CD14-positive monocyte (primary cell): ENCODE results near the gene KRTAP3-3. TPM values are rescaled to one million over a fixed set of nuclear protein-coding genes. Genes with fewer than 3 reads are reported as not detected.
A peak's percentile ranks its signal among the peaks of the same experiment; 100 is the strongest.

Experiments
- DNase-seq, 3 donors: peaks; one replicate each; pipeline ENCODE4 v3.0.0-alpha.2; 2011 to 2022
- H2AFZ ChIP-seq: 2 replicates; pipeline ENCODE4 v1.6.0; 2012; ENCODE audit warnings: mild to moderate bottlenecking, low read depth, low read length, inconsistent platforms; ENCODE audit not compliant: insufficient read depth, poor library complexity, severe bottlenecking
- H3K27ac ChIP-seq, 2 donors: 1 replicate in 1 of 2; 2 replicates in 1 of 2; pipeline ENCODE4 v1.5.1; 2012 to 2013; ENCODE audit warnings: low read length in 2 of 2, control low read depth in 1 of 2, inconsistent platforms in 1 of 2, low read depth in 1 of 2, mild to moderate bottlenecking in 1 of 2
- H3K27me3 ChIP-seq, 2 donors: one replicate each; pipeline versions ENCODE4 v1.6.0 to v1.6.1; 2011 to 2013; ENCODE audit warnings: low read length in 2 of 2; ENCODE audit not compliant: control insufficient read depth in 2 of 2, insufficient read depth in 2 of 2
- H3K36me3 ChIP-seq, 2 donors: replicated peaks in 1 of 2; 1 replicate in 1 of 2; 2 replicates in 1 of 2; pipeline versions ENCODE4 v1.5.1 to v1.6.1; 2012 to 2013; ENCODE audit warnings: low read length in 2 of 2, control low read depth in 1 of 2, inconsistent platforms in 1 of 2, mild to moderate bottlenecking in 1 of 2; ENCODE audit not compliant: insufficient read depth in 2 of 2, control insufficient read depth in 1 of 2
- H3K4me1 ChIP-seq, 2 donors: 1 replicate in 1 of 2; 2 replicates in 1 of 2; pipeline versions ENCODE4 v1.5.1 to v1.6.1; 2012 to 2013; ENCODE audit warnings: low read length in 2 of 2, control low read depth in 1 of 2, inconsistent platforms in 1 of 2, mild to moderate bottlenecking in 1 of 2, moderate library complexity in 1 of 2; ENCODE audit not compliant: insufficient read depth in 2 of 2, control insufficient read depth in 1 of 2
- H3K4me2 ChIP-seq: replicated peaks from 2 replicates; pipeline ENCODE3; 2012; ENCODE audit warnings: low read length, moderate library complexity, mild to moderate bottlenecking; ENCODE audit not compliant: poor library complexity, severe bottlenecking; ENCODE audit errors: extremely low read depth
- H3K4me3 ChIP-seq, 3 experiments: fragments of 200-600 bp in 1 of 3; sonication (generic) in 1 of 3; replicated peaks in 1 of 3; 1 replicate in 2 of 3; 2 replicates in 1 of 3; pipeline ENCODE4 v1.5.1; 2011 to 2013; ENCODE audit warnings: low read length in 3 of 3, mild to moderate bottlenecking in 3 of 3, control low read depth in 2 of 3, low read depth in 2 of 3, inconsistent platforms in 1 of 3, moderate library complexity in 1 of 3
- H3K79me2 ChIP-seq: 2 replicates; pipeline ENCODE4 v1.6.0; 2012; ENCODE audit warnings: mild to moderate bottlenecking, control low read depth, inconsistent platforms, low read length, moderate library complexity; ENCODE audit not compliant: insufficient read depth
- H3K9ac ChIP-seq: 2 replicates; pipeline ENCODE4 v1.6.0; 2017; ENCODE audit warnings: low read length, mild to moderate bottlenecking; ENCODE audit not compliant: insufficient read depth, poor library complexity, severe bottlenecking
- H3K9me3 ChIP-seq, 2 donors: replicated peaks in 1 of 2; 1 replicate in 1 of 2; 2 replicates in 1 of 2; pipeline versions ENCODE4 v1.5.1 to v1.6.1; 2012 to 2013; ENCODE audit warnings: low read length in 2 of 2, control low read depth in 1 of 2; ENCODE audit not compliant: control insufficient read depth in 1 of 2, insufficient read depth in 1 of 2
- H4K20me1 ChIP-seq: 2 replicates; pipeline ENCODE4 v1.6.0; 2012; ENCODE audit warnings: mild to moderate bottlenecking, low read length, control low read depth, moderate library complexity; ENCODE audit not compliant: insufficient read depth
- H3K27ac Mint-ChIP-seq, 7 donors: one replicate each; pipeline ENCODE4 v1.8.0; 2020; ENCODE audit warnings: mild to moderate bottlenecking in 7 of 7, mixed read lengths in 7 of 7, moderate library complexity in 6 of 7, inconsistent platforms in 2 of 7
- H3K27me3 Mint-ChIP-seq, 3 donors: one replicate each; pipeline ENCODE4 v1.8.0; 2021 to 2022; ENCODE audit warnings: low read depth in 3 of 3, mild to moderate bottlenecking in 3 of 3, mixed read lengths in 3 of 3, moderate library complexity in 3 of 3, inconsistent platforms in 1 of 3
- H3K36me3 Mint-ChIP-seq, 2 donors: one replicate each; pipeline ENCODE4 v1.8.0; 2020; ENCODE audit warnings: mixed read lengths in 2 of 2, inconsistent platforms in 1 of 2, mild to moderate bottlenecking in 1 of 2
- H3K4me1 Mint-ChIP-seq: one replicate; pipeline ENCODE4 v1.8.0; 2020; ENCODE audit warnings: mild to moderate bottlenecking, mixed read lengths
- H3K4me3 Mint-ChIP-seq, 2 donors: one replicate each; pipeline ENCODE4 v1.8.0; 2020; ENCODE audit warnings: mild to moderate bottlenecking in 2 of 2, mixed read lengths in 2 of 2, moderate library complexity in 1 of 2
- H3K9me3 Mint-ChIP-seq, 7 donors: one replicate each; pipeline ENCODE4 v1.8.0; 2020 to 2022; ENCODE audit warnings: mixed read lengths in 7 of 7, mild to moderate bottlenecking in 6 of 7, moderate library complexity in 6 of 7, inconsistent platforms in 2 of 7
- WGBS: methylation state at CpG from one replicate; pipeline ENCODE4 v1.1.5; 2013; ENCODE audit warnings: missing lambda C conversion rate; ENCODE audit not compliant: insufficient coverage; 5-methylcytosine and 5-hydroxymethylcytosine counted together
- intact Hi-C, 2 donors: fragments of 100-400 bp; cut with micrococcal nuclease; formaldehyde crosslinking; loops; one replicate each; pipeline versions ENCODE4 v1.15.0 to v1.15.1; 2023
- polyA plus RNA-seq, 3 donors: library from polyadenylated mRNA; depleted of rRNA in 1 of 3; unstranded in 2 of 3; stranded (reverse) in 1 of 3; fragments of 300-500 nt in 2 of 3; fragments of >200 nt in 1 of 3; fragmentation: Illumina TruSeq in 2 of 3; gene quantifications; 1 replicate in 2 of 3; 2 replicates in 1 of 3; pipeline ENCODE4 v1.2.3, GENCODE V29; 2012 to 2021
- TF ChIP-seq, protein P1 (sequence below): fragments of 200-600 bp; IDR thresholded peaks from one replicate; pipeline ENCODE4 v1.8.0; 2022; ENCODE audit warnings: antibody characterized with exemption, mild to moderate bottlenecking

Gene KRTAP3-3
- polyA plus RNA-seq, 3 donors = not detected

DNA sequence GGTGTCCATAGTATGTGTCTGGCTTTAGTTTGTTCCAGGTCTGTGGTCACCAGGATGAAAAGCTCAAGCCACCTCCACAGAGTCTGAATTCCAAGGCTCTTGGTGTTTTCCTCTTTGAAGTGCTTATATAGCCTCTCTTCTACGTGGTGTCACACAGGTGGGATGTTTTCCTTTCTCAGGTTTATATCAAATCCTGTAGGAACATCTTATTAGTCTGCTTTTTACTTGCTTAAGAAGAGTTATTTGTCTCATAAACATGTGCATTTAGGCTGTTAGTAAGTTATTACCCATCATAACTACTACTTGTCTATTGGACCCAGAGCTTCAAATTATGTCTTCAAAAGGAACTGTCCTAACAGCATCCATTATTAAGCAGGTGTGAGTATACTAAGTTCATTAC is 27.1 kb downstream of the KRTAP3-3 start, which contains the start of gene KRT39:
KRT39 (minus strand) TSS at position 101 of the 400 bp plus-strand sequence; CDS start at position 9, 92 bp downstream.
- Mint-ChIP-seq H3K27ac (no peak within 1 kb of the TSS), H3K4me1 (no peaks in the 10 kb centered on the region), H3K36me3 (no peaks in the 10 kb centered on the region), H3K4me3 (no peak within 1 kb of the TSS), H3K9me3 (peaks cover 2 to 13% (median 4%) of the 10 kb centered on the region in 7 donors), H3K27me3 (peaks cover 2 to 11% (median 3%) of the 10 kb centered on the region in 3 donors)
- no peaks in the 10 kb centered on the region for H3K79me2 ChIP-seq
- no peak within 1 kb of the TSS for H3K9ac ChIP-seq
- intact Hi-C loops = no loop called here
- H3K27ac ChIP-seq = no peak within 1 kb of the TSS
- no peak within 1 kb of the TSS for H2AFZ ChIP-seq
- no peak within 1 kb of the TSS for H3K4me2 ChIP-seq
- H3K36me3 ChIP-seq = no peaks in the 10 kb centered on the region
- H3K4me3 ChIP-seq = no peak within 1 kb of the TSS
- no peaks in the 10 kb centered on the region for H3K27me3 ChIP-seq
- DNase-seq = no peak
- peaks cover 4 to 5% of the 10 kb centered on the region in 2 donors for H3K9me3 ChIP-seq
- H3K4me1 ChIP-seq = no peaks in the 10 kb centered on the region
- no peaks in the 10 kb centered on the region for H4K20me1 ChIP-seq
- TF ChIP-seq, protein P1, sequence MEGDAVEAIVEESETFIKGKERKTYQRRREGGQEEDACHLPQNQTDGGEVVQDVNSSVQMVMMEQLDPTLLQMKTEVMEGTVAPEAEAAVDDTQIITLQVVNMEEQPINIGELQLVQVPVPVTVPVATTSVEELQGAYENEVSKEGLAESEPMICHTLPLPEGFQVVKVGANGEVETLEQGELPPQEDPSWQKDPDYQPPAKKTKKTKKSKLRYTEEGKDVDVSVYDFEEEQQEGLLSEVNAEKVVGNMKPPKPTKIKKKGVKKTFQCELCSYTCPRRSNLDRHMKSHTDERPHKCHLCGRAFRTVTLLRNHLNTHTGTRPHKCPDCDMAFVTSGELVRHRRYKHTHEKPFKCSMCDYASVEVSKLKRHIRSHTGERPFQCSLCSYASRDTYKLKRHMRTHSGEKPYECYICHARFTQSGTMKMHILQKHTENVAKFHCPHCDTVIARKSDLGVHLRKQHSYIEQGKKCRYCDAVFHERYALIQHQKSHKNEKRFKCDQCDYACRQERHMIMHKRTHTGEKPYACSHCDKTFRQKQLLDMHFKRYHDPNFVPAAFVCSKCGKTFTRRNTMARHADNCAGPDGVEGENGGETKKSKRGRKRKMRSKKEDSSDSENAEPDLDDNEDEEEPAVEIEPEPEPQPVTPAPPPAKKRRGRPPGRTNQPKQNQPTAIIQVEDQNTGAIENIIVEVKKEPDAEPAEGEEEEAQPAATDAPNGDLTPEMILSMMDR = no peak
- WGBS = no CpG with 5 or more reads among the region's 1 CpG

- intact Hi-C loops = no loop called here
- H3K4me3 ChIP-seq = no peak overlapping the region
- H3K9me3 Mint-ChIP-seq = peaks cover 2 to 13% (median 4%) of the 10 kb centered on the region in 7 donors
- TF ChIP-seq, protein P1 = peak; percentile 86
- H3K27ac Mint-ChIP-seq = no peak overlapping the region
- peaks cover 3 to 10% (median 10%) of the 10 kb centered on the region in 3 donors for H3K27me3 Mint-ChIP-seq
- H3K4me1 ChIP-seq = no peaks in the 10 kb centered on the region
- H3K36me3 ChIP-seq = no peaks in the 10 kb centered on the region
- no peaks in the 10 kb centered on the region for H3K79me2 ChIP-seq
- no peak overlapping the region for H3K4me3 Mint-ChIP-seq
- H2AFZ ChIP-seq = no peak overlapping the region
- H3K9me3 ChIP-seq = peaks cover 4 to 5% of the 10 kb centered on the region in 2 donors
- no peak overlapping the region for H3K27ac ChIP-seq
- H3K27me3 ChIP-seq = no peaks in the 10 kb centered on the region
- no peaks in the 10 kb centered on the region for H4K20me1 ChIP-seq
- DNase-seq = peak in 2 of 3 donors; percentile 18 to 37
- no CpG with 5 or more reads among the region's 1 CpG for WGBS
- H3K36me3 Mint-ChIP-seq = no peaks in the 10 kb centered on the region
- no peak overlapping the region for H3K4me2 ChIP-seq
- H3K9ac ChIP-seq = no peak overlapping the region
- H3K4me1 Mint-ChIP-seq = peaks cover 3% of the 10 kb centered on the region
Observed at GRCh38 chr17:40963838-40964237, 30.1 kb downstream of the KRTAP3-3 start.
